Astrocyte (in vitro differentiated cells and primary cell): ENCODE results near the gene NCBP3. TPM values are rescaled to one million over a fixed set of nuclear protein-coding genes. Genes with fewer than 3 reads are reported as not detected.

Experiments
- DNase-seq: peaks from one replicate; pipeline ENCODE4 v3.0.0-alpha.2; 2010; ENCODE audit warnings: low read depth
- FAIRE-seq: peaks from 2 replicates; lab custom pipeline; 2011; peaks lifted over from hg19 to GRCh38; lab: Jason Lieb, UNC
- H2AFZ ChIP-seq: 2 replicates; pipeline ENCODE4 v1.6.0; 2012; ENCODE audit warnings: low read depth, low read length, inconsistent platforms
- H3K27ac ChIP-seq: 2 replicates; pipeline ENCODE4 v1.5.1; 2011; ENCODE audit warnings: low read depth, low read length, inconsistent platforms
- H3K27me3 ChIP-seq: 2 replicates; pipeline ENCODE4 v1.6.0; 2011; ENCODE audit warnings: low read length, inconsistent platforms; ENCODE audit not compliant: insufficient read depth
- H3K36me3 ChIP-seq: 2 replicates; pipeline ENCODE4 v1.5.1; 2011; ENCODE audit warnings: low read length, inconsistent platforms; ENCODE audit not compliant: insufficient read depth
- H3K4me1 ChIP-seq: 2 replicates; pipeline ENCODE4 v1.5.1; 2011; ENCODE audit warnings: low read length, inconsistent platforms; ENCODE audit not compliant: insufficient read depth
- H3K4me2 ChIP-seq: 2 replicates; pipeline ENCODE4 v1.6.0; 2012; ENCODE audit warnings: low read length, inconsistent platforms
- H3K4me3 ChIP-seq: 2 replicates; pipeline ENCODE4 v1.5.1; 2011; ENCODE audit warnings: low read depth, mild to moderate bottlenecking, low read length, inconsistent platforms; ENCODE audit not compliant: insufficient read depth
- H3K79me2 ChIP-seq: 2 replicates; pipeline ENCODE4 v1.6.0; 2012; ENCODE audit warnings: mild to moderate bottlenecking, low read length, inconsistent platforms; ENCODE audit not compliant: insufficient read depth
- H3K9ac ChIP-seq: 2 replicates; pipeline ENCODE4 v1.6.0; 2012; ENCODE audit warnings: mild to moderate bottlenecking, low read length, inconsistent platforms
- H3K9me3 ChIP-seq: 2 replicates; pipeline ENCODE4 v1.5.1; 2012; ENCODE audit warnings: low read depth, mild to moderate bottlenecking, low read length, inconsistent platforms; ENCODE audit not compliant: insufficient read depth
- H4K20me1 ChIP-seq: 2 replicates; pipeline ENCODE4 v1.6.0; 2012; ENCODE audit warnings: low read length, inconsistent platforms; ENCODE audit not compliant: insufficient read depth
- H3K27ac Mint-ChIP-seq: one replicate; pipeline ENCODE4 v1.8.0; 2021; ENCODE audit warnings: mild to moderate bottlenecking, mixed read lengths; ENCODE audit not compliant: unreplicated experiment
- H3K27me3 Mint-ChIP-seq: one replicate; pipeline ENCODE4 v1.8.0; 2021; ENCODE audit warnings: low read depth, mixed read lengths; ENCODE audit not compliant: unreplicated experiment
- H3K36me3 Mint-ChIP-seq: one replicate; pipeline ENCODE4 v1.8.0; 2021; ENCODE audit warnings: low read depth, mixed read lengths; ENCODE audit not compliant: unreplicated experiment
- H3K4me1 Mint-ChIP-seq: one replicate; pipeline ENCODE4 v1.8.0; 2021; ENCODE audit warnings: low read depth, mixed read lengths; ENCODE audit not compliant: unreplicated experiment
- H3K4me3 Mint-ChIP-seq: one replicate; pipeline ENCODE4 v1.8.0; 2021; ENCODE audit warnings: mild to moderate bottlenecking, moderate library complexity, mixed read lengths; ENCODE audit not compliant: unreplicated experiment
- H3K9me3 Mint-ChIP-seq: one replicate; pipeline ENCODE4 v1.8.0; 2021; ENCODE audit warnings: mild to moderate bottlenecking, mixed read lengths; ENCODE audit not compliant: unreplicated experiment
- EZH2 ChIP-seq: IDR thresholded peaks from 2 replicates; pipeline ENCODE4 v1.6.1; 2012; ENCODE audit warnings: mild to moderate bottlenecking, low read length, inconsistent platforms; ENCODE audit not compliant: insufficient read depth
- total RNA-seq: library from RNA; stranded (reverse); gene quantifications from 2 replicates; pipeline ENCODE4 v1.2.1, GENCODE V29; 2021
- TF ChIP-seq, protein P1 (sequence below): IDR thresholded peaks from 2 replicates; pipeline ENCODE4 v1.5.1; 2011; ENCODE audit warnings: low read depth, mild to moderate bottlenecking, inconsistent platforms, low read length, moderate library complexity; ENCODE audit not compliant: insufficient read depth

Gene NCBP3
- total RNA-seq, 1 donor from 2014 or later, result 46.7 TPM

DNA sequence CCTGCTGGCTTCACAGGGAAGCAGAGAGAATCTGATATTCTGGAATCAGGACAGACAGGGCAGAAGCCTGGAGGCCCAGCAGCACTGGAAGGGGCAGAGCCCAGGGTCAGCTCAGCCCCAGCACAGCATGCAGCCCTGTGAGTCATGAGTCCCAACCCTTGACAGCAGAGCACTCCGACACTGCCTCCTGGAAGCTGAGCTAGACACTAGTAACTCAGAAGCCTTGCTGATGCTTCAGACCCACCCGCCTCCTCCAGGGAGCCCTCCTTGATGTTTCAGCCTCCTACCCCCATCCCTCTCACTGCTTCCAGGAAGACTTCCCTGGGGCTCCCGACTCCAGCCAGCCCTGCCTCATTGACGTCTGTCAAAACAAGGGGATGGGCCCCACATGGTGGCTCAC lies 39.9 kb upstream of the NCBP3 start:
- H3K9me3 ChIP-seq, result no peaks in the 10 kb centered on the region
- FAIRE-seq (peak; percentile 45), DNase-seq (peak; percentile 38)
- H2AFZ ChIP-seq, result peak overlapping the region; percentile 30
- peak overlapping the region; percentile 54 for H3K4me2 ChIP-seq
- H3K36me3 Mint-ChIP-seq, result peaks cover 8% of the 10 kb centered on the region
- H4K20me1 ChIP-seq, result peaks cover 9% of the 10 kb centered on the region
- no peak overlapping the region for H3K4me3 Mint-ChIP-seq
- TF ChIP-seq EZH2, result no peak
- TF ChIP-seq, protein P1, sequence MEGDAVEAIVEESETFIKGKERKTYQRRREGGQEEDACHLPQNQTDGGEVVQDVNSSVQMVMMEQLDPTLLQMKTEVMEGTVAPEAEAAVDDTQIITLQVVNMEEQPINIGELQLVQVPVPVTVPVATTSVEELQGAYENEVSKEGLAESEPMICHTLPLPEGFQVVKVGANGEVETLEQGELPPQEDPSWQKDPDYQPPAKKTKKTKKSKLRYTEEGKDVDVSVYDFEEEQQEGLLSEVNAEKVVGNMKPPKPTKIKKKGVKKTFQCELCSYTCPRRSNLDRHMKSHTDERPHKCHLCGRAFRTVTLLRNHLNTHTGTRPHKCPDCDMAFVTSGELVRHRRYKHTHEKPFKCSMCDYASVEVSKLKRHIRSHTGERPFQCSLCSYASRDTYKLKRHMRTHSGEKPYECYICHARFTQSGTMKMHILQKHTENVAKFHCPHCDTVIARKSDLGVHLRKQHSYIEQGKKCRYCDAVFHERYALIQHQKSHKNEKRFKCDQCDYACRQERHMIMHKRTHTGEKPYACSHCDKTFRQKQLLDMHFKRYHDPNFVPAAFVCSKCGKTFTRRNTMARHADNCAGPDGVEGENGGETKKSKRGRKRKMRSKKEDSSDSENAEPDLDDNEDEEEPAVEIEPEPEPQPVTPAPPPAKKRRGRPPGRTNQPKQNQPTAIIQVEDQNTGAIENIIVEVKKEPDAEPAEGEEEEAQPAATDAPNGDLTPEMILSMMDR, result no peak
- no peaks in the 10 kb centered on the region for H3K27me3 Mint-ChIP-seq
- H3K9me3 Mint-ChIP-seq, result no peaks in the 10 kb centered on the region
- H3K27ac ChIP-seq, result peak overlapping the region; percentile 38
- H3K36me3 ChIP-seq, result peaks cover 4% of the 10 kb centered on the region
- H3K27ac Mint-ChIP-seq, result peak overlapping the region; percentile 47
- H3K4me1 Mint-ChIP-seq, result peaks cover 30% of the 10 kb centered on the region
- peak overlapping the region; percentile 57 for H3K9ac ChIP-seq
- H3K27me3 ChIP-seq, result no peaks in the 10 kb centered on the region
- peaks cover 24% of the 10 kb centered on the region for H3K79me2 ChIP-seq
- peaks cover 49% of the 10 kb centered on the region for H3K4me1 ChIP-seq
- no peak overlapping the region for H3K4me3 ChIP-seq

- no peak for TF ChIP-seq EZH2
- TF ChIP-seq, protein P1, result no peak
- Histone ChIP-seq H2AFZ (no peak overlapping the region), H3K4me2 (peak overlapping the region; percentile 54), H3K4me1 (peaks cover 42% of the 10 kb centered on the region), H3K9me3 (no peaks in the 10 kb centered on the region), H3K4me3 (no peak overlapping the region), H4K20me1 (peaks cover 9% of the 10 kb centered on the region), H3K36me3 (peaks cover 4% of the 10 kb centered on the region), H3K9ac (peak overlapping the region; percentile 57), H3K27ac (peak overlapping the region; percentile 38), H3K79me2 (peaks cover 20% of the 10 kb centered on the region), H3K27me3 (no peaks in the 10 kb centered on the region)
- FAIRE-seq (no peak), DNase-seq (no peak)
- Mint-ChIP-seq H3K4me3 (no peak overlapping the region), H3K27ac (no peak overlapping the region), H3K36me3 (peaks cover 8% of the 10 kb centered on the region), H3K27me3 (no peaks in the 10 kb centered on the region), H3K4me1 (peaks cover 25% of the 10 kb centered on the region), H3K9me3 (no peaks in the 10 kb centered on the region)
Measured at GRCh38 chr17:3885271-3885670, 39.2 kb upstream of the NCBP3 start.

DNA sequence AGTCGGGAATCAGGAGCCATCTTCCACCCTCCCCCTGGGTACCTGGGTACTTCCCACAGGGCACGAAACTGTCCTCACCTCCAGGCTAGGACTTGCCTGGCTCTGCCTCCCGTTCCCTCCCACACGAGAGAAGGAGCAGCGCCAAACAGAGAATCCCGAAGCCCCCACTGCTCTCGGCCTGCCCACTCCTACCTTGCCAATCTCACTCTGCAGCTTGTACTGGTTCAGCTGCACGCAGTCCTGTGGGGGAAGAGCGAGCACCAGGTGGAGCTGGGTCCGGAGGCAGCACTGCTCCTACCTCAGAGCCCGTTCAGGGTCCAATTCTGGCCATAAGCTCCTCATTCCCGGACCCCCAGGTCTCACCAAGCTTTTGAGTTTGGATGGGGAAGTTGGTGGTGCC lies 38.1 kb upstream of the NCBP3 start:
- Histone ChIP-seq H3K9ac (no peak overlapping the region), H3K9me3 (no peaks in the 10 kb centered on the region), H3K27me3 (no peaks in the 10 kb centered on the region), H3K4me2 (no peak overlapping the region), H3K79me2 (peaks cover 16% of the 10 kb centered on the region), H3K4me1 (peaks cover 38% of the 10 kb centered on the region), H3K27ac (no peak overlapping the region), H3K36me3 (peaks cover 4% of the 10 kb centered on the region), H4K20me1 (peaks cover 9% of the 10 kb centered on the region), H3K4me3 (no peak overlapping the region), H2AFZ (no peak overlapping the region)
- TF ChIP-seq, protein P1, result no peak
- TF ChIP-seq EZH2, result no peak
- H3K27me3 Mint-ChIP-seq, result no peaks in the 10 kb centered on the region
- FAIRE-seq (no peak), DNase-seq (no peak)
- H3K4me1 Mint-ChIP-seq, result peaks cover 26% of the 10 kb centered on the region
- no peak overlapping the region for H3K27ac Mint-ChIP-seq
- no peaks in the 10 kb centered on the region for H3K9me3 Mint-ChIP-seq
- H3K36me3 Mint-ChIP-seq, result peaks cover 8% of the 10 kb centered on the region
- no peak overlapping the region for H3K4me3 Mint-ChIP-seq
